ENCODE results near the gene SEMA4G. TPM values are rescaled to one million over a fixed set of nuclear protein-coding genes. Genes with fewer than 3 reads are reported as not detected.

Gene SEMA4G
- total RNA-seq, 3 donors from 2014 or later: 68.5 to 176 (median 91.9) TPM

DNA sequence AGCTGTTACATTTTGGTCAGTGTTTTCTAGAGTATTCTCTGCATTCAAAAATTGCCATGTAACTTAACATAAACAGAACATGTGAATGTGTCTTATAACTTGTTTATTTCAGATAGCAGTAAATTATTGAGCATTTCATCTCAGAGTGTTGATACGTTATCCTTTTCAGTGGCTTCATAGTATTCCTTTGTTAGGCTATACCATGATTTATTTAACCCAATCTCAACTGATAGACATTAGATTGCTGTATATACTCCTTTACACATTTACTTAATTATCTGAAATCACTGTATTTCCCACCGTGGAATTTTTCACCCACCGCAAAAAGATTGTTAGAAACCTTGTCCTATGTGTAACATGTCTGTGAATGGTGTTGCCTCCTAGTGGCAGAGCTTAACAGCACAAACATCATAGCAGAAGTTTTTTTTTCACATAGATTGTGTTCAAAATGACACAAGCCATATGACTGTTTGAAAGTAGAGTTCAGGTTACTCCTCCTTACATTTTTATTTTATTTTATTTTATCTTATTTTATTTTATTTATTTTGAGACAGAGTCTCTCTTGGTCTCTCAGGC lies 35.1 kb upstream of the SEMA4G start:
- Histone ChIP-seq H3K36me3 (ENCODE audit: low read depth) (peaks cover 12% of the 10 kb centered on the region), H3K4me1 (ENCODE audit: low read depth) (no peaks in the 10 kb centered on the region), H3K9me3 (no peaks in the 10 kb centered on the region), H3K4me3 (no peak overlapping the region)
- intact Hi-C loops (cut with DNase I, micrococcal nuclease): no loop called here
- DNase-seq (peak in 1 of 3 donors; percentile 24), ATAC-seq (no peak)
- TF ChIP-seq, protein P1, sequence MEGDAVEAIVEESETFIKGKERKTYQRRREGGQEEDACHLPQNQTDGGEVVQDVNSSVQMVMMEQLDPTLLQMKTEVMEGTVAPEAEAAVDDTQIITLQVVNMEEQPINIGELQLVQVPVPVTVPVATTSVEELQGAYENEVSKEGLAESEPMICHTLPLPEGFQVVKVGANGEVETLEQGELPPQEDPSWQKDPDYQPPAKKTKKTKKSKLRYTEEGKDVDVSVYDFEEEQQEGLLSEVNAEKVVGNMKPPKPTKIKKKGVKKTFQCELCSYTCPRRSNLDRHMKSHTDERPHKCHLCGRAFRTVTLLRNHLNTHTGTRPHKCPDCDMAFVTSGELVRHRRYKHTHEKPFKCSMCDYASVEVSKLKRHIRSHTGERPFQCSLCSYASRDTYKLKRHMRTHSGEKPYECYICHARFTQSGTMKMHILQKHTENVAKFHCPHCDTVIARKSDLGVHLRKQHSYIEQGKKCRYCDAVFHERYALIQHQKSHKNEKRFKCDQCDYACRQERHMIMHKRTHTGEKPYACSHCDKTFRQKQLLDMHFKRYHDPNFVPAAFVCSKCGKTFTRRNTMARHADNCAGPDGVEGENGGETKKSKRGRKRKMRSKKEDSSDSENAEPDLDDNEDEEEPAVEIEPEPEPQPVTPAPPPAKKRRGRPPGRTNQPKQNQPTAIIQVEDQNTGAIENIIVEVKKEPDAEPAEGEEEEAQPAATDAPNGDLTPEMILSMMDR (IDR thresholded peaks at IDR 0.05): peak; percentile 22

DNA sequence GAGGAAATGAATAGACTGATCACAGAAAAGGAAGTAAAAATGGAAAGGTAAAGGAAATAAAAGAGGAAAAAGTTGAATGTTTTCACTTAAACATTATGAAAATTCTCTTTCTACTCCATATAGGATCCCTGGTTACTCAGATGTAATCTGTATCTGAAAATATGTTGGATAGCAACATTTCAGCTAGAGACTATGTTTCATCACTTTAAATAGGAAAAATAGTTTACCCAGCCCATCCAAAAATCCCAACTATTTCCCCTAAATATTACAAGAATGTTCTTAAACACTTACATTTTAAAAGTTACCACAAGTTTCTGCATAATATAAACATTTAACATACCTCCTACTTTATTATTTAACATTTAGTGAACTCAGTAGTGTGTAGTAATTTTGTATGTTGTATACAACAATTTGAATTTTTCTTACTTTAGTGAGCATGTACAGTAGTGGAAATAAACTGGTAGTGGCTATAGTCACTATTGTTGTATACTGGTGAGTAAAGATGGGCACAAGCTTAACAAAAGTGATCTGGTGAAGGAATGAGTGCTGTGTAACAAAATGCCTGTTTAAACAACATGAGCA lies 29.4 kb upstream of the SEMA4G start:
- H3K36me3 ChIP-seq (ENCODE audit: low read depth): peaks cover 7% of the 10 kb centered on the region

DNA sequence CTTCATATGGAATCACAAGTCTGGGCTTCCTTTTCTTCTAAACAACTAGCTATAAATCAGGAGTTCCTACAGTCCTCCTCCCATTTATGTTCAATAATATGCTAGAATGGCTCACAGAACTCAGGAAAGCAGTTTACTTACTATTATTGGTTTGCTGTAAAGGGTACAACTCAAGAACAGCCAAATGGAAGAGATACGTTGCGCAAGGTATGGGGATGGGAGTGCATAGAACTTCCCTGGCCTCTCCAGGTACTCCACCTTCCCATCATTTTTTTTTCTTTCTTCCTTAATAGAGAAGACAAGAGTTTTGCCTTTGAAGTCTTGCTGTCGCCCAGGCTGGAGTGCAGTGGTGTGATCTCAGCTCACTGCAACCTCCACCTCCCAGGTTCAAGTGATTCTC lies 27.1 kb upstream of the SEMA4G start:
- TF ChIP-seq, protein P1 (IDR thresholded peaks at IDR 0.05): no peak
- ATAC-seq: no peak
- intact Hi-C loops (cut with DNase I, micrococcal nuclease): no loop called here
- H3K4me3 ChIP-seq: no peak overlapping the region
- H3K4me1 ChIP-seq (ENCODE audit: low read depth): no peaks in the 10 kb centered on the region
- no peaks in the 10 kb centered on the region for H3K9me3 ChIP-seq
- H3K36me3 ChIP-seq (ENCODE audit: low read depth): peaks cover 7% of the 10 kb centered on the region
- no peak for DNase-seq

More for the DNA sequence above, 29.4 kb upstream of the SEMA4G start:
- ATAC-seq (no peak), DNase-seq (no peak)
- TF ChIP-seq, protein P1 (IDR thresholded peaks at IDR 0.05): no peak
- intact Hi-C loops (cut with DNase I, micrococcal nuclease): no loop called here
- no peaks in the 10 kb centered on the region for H3K4me1 ChIP-seq (ENCODE audit: low read depth)
- no peaks in the 10 kb centered on the region for H3K9me3 ChIP-seq
- no peak overlapping the region for H3K4me3 ChIP-seq

DNA sequence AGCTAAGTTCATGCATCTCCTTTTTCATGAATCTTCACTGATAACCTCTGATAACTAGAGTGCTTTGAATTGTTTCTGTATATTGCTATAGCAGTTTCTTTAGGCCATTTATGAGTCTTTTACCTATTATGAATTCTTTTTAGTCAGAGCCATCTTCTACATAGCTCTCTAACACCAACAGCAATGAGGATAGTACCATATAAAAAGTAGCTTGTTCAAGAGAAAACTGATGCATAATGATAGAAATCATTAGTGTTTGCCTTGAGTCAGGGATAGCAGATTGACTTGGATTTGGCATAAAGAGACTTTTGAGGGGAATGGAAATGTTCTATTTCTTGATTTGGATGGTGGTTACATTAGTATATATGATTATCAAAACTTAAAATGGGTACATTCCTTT lies 25.8 kb upstream of the SEMA4G start:
- H3K9me3 ChIP-seq: no peaks in the 10 kb centered on the region
- intact Hi-C loops (cut with DNase I, micrococcal nuclease): no loop called here
- DNase-seq: no peak
- no peak overlapping the region for H3K4me3 ChIP-seq
- TF ChIP-seq, protein P1 (IDR thresholded peaks at IDR 0.05): no peak
- peaks cover 8% of the 10 kb centered on the region for H3K36me3 ChIP-seq (ENCODE audit: low read depth)
- H3K4me1 ChIP-seq (ENCODE audit: low read depth): no peaks in the 10 kb centered on the region
- no peak for ATAC-seq

DNA sequence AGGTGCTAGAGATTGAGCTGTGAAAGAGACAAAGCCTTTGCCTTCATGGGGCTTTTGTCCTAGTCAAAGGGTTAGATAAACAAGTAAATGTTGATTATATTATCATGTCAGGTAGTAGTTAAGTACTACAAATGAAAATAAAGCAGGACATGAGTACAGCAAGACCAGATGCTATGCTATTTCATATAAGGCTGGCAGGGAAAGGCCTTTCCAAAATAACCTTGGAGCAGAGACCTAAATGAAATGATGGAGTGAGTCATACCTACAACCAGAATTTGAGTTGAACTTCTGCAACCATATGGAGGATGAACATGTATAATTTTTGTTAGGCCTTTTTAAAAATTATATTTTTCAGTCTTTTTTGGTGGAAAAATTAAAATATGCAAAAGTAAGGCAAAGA lies 23.6 kb upstream of the SEMA4G start:
- Histone ChIP-seq H3K9me3 (no peaks in the 10 kb centered on the region), H3K4me1 (ENCODE audit: low read depth) (no peaks in the 10 kb centered on the region), H3K4me3 (no peak overlapping the region), H3K36me3 (ENCODE audit: low read depth) (peaks cover 5% of the 10 kb centered on the region)
- DNase-seq (no peak), ATAC-seq (no peak)
- intact Hi-C loops (cut with DNase I, micrococcal nuclease): no loop called here
- TF ChIP-seq, protein P1 (IDR thresholded peaks at IDR 0.05): no peak
